GM12872 (cell line): Measurements from ENCODE around the gene CARMIL1.

Experiments
- CTCF ChIP-seq: IDR thresholded peaks from 3 replicates; pipeline ENCODE4 v1.5.1; 2011; ENCODE audit warnings: low read depth, mild to moderate bottlenecking, low read length, moderate library complexity; ENCODE audit not compliant: insufficient read depth

CARMIL1 gene

GRCh38 chr6:25665455-25665854 is 386.3 kb downstream of the CARMIL1 start:
- no peak for TF ChIP-seq CTCF

- no peak for TF ChIP-seq CTCF
Measured at GRCh38 chr6:25669413-25669812, 390.2 kb downstream of the CARMIL1 start.
